Islet precursor cell (in vitro differentiated cells): ENCODE data around the gene RTP5.
"Not testable (repeated sequence)": the region's sequence is repeated elsewhere in the genome, so short reads cannot be mapped to it uniquely, and the experiment has no call there.

ENCODE experiments used
- DNase-seq: peaks from one replicate; pipeline ENCODE4 v3.0.0-alpha.2; 2018

Gene RTP5

DNA sequence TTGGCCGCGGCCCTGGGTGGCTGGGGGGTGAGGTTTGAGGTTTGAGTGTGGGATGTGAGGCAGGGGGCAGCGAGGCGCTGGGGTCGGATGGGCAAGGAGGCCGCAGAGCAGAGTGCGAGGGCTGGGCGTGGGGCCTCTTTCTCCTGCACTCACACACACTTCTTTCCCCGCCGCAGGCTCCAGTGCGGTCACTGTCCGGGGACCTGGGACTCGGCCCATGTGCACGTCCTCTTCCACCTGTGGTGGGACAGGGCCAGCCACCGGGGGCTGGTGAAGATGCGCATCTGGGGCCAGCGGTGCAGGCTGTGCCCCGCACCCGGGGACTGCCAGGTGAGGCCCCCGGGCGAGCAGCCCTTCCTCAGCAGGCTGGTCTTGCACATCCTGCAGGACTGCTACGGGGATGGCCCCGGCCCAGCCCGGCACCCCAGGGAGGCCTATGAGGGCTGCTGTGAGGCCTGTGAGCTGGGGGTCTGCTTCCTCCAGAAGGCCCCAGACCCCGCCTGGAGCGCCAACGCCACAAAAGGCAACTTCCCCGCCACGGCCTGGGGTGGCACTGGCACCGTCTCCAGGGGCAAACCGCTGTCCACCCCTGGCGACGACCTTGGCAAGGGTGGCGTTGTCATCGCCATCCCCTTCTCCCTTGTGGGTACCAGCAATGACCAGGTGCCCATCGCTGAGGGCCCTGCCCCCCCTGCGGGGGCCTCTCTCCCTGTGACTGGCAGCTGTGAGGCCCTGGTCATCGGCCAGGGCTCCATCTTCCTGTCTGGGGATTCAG, 2.2 kb downstream of the RTP5 start:
- no peak for DNase-seq

DNA sequence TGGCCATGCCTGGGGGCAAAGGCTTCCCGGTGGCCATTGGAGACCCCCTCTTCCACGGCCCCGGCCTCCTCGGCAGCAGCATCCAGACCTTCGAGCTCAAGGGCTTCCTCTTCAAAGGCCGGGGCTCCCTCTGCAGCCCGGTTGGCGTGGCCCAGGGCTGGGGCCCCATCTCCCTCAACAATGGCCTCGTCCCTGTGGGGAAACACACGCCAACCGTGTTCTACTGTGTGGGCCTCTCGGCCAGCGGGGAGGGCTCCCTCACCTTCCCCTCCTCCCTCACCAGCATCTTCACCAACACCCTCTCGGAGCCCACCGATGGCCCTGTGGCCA, 2.7 kb downstream of the RTP5 start:
- DNase-seq, result no peak

DNA sequence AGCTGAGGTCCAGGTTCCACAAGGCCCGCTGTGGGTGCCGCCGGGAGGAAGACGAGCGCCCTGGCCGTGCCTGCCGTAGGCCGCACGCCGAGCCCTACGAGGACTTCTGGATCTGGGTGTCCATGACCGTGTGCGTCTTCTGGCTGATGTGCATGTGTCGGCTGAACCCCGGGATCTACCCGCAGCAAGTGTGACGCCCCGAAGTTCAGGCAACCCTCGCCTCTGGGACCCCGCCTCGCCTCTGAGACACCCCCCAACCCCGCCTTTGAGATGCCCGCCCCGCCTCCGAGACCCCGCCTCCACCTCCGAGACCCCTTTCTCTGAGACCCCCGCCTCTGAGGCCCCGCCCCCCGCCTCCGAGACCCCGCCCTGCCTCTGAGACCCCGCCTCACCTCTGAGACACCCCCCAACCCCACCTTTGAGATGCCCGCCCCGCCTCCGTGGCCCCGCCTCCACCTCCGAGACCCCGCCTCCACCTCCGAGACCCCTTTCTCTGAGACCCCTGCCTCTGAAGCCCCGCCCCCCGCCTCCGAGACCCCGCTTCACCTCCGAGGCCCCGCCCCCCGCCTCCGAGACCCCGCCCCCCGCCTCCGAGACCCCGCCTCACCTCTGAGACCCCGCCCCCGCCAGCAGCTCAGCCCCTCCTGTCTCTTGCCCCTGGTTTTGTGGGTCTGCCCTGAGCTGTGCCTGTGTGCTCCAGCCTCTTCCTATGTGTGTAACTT, 3.7 kb downstream of the RTP5 start:
- no peak for DNase-seq

GRCh38 chr2:241873803-241874110, 4.2 kb downstream of the RTP5 start:
- no peak for DNase-seq

DNA sequence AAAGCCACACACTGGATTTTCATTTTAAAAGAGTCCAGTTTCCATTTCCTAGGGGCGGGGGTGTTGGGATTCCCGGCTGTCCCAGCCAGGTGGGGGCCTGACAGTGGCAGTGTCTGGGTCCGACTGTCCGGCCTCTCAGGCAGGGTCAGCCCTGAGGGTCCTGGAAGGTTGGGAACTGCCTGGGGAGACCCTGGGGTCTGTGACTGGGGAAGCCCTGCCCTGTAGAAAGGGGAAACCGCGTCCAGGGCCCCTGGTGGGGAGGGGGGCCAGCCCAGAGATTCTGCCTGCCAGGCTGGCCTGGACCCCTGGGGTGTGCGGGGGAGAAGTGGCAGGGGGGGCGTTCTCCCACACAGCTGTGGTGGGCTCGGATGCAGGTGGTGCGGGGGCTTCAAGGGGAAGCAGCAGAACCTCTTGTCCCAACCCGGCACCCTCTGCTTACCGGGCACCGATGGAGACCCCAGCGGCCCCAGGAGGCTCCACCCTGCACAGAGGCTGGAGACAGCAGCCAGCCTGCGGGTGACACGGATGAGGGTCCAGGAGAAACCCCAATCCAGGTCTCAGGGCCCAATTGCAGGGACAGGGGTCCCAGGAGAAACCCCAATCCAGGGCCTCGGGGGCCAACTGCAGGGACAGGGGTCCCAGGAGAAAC, 4.9 kb downstream of the RTP5 start:
- no peak for DNase-seq

GRCh38 chr2:241875754-241876527, 6.4 kb downstream of the RTP5 start:
- not testable (repeated sequence) for DNase-seq

GRCh38 chr2:241876528-241877196, 7.1 kb downstream of the RTP5 start:
- DNase-seq, result no peak

DNA sequence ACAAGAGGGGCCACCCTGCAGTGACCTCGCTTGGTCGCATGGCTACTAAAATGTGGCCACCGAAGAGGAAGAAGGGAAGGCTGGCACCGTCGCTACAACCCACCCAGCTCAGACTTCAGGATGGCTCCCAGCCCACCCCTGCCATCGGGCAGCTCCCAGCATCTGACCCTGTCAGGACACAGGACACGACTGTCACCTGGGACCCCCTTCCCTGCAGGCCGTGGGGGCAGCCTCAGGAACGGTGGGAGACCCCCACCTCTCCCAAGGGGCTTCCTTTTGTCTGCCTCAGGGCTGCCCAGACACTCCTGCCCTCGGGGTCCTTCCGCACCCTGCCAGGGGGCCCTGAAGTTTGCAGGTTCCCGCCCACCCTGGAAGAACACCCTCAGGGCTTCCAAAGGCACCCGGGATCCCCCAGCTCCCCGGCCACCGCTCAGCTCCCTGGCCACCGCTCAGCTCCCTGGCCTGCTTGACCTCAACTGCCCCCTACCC, 7.7 kb downstream of the RTP5 start:
- DNase-seq, result no peak

- DNase-seq, result peak; percentile 70
These were observed 8.8 kb downstream of the RTP5 start for GRCh38 chr2:241877989-241878970.

DNA sequence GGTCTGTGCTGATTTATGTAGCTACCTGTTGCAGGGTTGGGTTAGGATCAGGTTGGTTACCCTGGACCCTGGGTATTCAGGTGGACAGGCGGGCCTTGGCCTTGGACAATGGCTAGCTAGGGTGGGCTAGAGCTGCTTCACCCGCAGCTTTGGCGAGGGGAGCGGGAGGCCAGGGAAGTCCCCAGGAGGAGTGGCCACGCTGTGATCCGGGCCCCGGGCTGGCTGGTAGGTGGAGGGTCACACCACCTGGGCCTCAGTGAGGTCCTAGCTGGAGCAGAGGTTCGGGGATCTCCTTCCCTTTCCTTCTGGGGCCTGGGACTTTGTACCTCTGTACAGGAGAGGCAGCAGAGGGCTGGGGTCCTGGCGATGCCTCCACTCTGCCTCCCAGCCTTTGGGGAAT, 9.8 kb downstream of the RTP5 start:
- DNase-seq, result no peak

GRCh38 chr2:241880311-241881073, 11.0 kb downstream of the RTP5 start:
- no peak for DNase-seq

- DNase-seq, result no peak
These were observed 12.6 kb downstream of the RTP5 start for GRCh38 chr2:241882091-241882625.

DNA sequence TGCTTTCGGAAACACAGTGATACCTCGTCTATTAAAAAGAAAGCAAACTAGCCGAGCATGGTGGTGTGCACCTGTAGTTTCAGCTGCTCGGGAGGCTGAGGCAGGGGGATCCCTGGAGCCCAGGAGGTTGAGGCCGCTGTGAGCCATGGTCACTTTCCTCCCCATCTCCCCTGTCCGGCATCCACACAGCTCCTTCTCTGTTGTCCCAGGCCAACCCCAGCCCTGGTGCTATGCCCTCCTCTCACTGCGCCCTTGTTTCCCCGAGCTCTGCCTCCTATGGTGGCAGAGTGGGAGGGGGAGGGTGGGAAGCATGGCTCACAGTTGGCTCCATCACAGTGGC, 15.4 kb downstream of the RTP5 start:
- no peak for DNase-seq

DNA sequence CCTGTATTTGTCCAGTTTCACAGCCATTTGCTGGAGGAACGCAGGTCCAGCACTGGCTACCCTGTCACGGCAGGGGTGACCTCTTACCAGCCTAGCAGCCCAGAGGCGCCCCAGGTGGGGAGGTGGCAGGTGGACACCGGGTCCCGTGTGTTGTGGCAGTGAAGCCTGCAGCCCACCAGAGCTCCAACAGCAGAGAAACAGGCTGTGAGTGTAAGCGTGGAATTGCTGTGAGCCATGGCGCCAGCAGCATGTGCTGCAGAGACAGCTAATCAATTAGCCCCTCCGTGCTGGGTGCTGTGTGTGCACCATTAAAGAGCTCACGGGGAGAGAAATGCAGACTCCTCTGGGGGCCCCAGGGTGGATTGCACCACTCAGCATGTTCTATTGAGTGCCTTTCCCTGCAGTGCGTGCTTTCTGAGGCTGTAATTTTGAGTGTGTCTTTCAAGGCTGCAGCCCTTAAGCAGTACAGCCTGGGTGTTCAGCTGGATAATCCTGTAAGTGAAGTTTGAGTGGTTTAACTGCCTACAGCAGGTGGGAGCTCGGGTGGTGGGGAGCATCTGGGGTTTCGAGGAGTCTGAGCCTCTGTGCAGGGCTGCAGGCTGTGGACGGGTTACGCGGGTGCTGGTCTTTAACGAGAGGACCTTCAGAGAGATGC, 15.9 kb downstream of the RTP5 start:
- DNase-seq, result no peak

GRCh38 chr2:241885946-241886643, 16.6 kb downstream of the RTP5 start:
- DNase-seq, result no peak

- DNase-seq, result no peak
These were observed 17.4 kb downstream of the RTP5 start for GRCh38 chr2:241886840-241887447.

- no peak for DNase-seq
These were observed 18.4 kb downstream of the RTP5 start for GRCh38 chr2:241887806-241888522.

DNA sequence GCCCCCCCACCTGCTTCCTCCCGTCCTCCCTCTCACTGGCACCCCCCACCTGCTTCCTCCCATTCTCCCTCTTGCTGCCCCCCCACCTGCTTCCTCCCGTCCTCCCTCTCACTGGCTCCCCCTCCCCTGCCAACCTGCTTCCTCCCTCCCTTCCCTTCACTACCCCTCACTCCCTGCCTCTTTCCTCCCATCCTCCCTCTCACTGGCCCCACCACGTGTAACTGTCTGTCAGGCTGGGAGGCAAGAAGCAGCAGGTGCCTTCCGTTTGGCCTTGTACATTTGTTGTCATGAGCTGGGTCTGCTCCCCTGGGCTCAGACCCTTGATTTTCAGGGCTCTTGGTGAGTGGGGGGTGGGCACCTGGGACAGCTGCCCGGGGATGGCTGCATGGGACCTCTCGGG, 19.1 kb downstream of the RTP5 start:
- DNase-seq, result no peak
